ENCODE measurements around the gene PHACTR1.
"Not testable (repeated sequence)": the region's sequence is repeated elsewhere in the genome, so short reads cannot be mapped to it uniquely, and the experiment has no call there.

PHACTR1 gene

GRCh38 chr6:12750416-12750815, 33.8 kb downstream of the PHACTR1 start:
- FAIRE-seq = no peak
- no peak for DNase-seq (ENCODE audit: insufficient read length)
- TF ChIP-seq POLR2A (IDR thresholded peaks at IDR 0.05; ENCODE audit: low read depth, low read length) (no peak), TAF1 (IDR thresholded peaks at IDR 0.05; ENCODE audit: borderline replicate concordance, low read depth, low read length) (no peak)

- no peak for TF ChIP-seq POLR2A (IDR thresholded peaks at IDR 0.05; ENCODE audit: low read depth, low read length)
- TF ChIP-seq TAF1 (IDR thresholded peaks at IDR 0.05; ENCODE audit: borderline replicate concordance, low read depth, low read length) = no peak
- TF ChIP-seq POLR2AphosphoS5 (IDR thresholded peaks at IDR 0.05; ENCODE audit: low read depth, low read length) = no peak
- DNase-seq (ENCODE audit: insufficient read length) = peak; percentile 25
- FAIRE-seq = no peak
Observed at GRCh38 chr6:12751694-12752325, 35.2 kb downstream of the PHACTR1 start.

- no peak for TF ChIP-seq TAF1 (IDR thresholded peaks at IDR 0.05; ENCODE audit: borderline replicate concordance, low read depth, low read length)
- TF ChIP-seq POLR2A (IDR thresholded peaks at IDR 0.05; ENCODE audit: low read depth, low read length) = no peak
- no peak for TF ChIP-seq POLR2AphosphoS5 (IDR thresholded peaks at IDR 0.05; ENCODE audit: low read depth, low read length)
- FAIRE-seq (no peak), DNase-seq (ENCODE audit: insufficient read length) (no peak)
Observed at GRCh38 chr6:12753036-12753435, 36.5 kb downstream of the PHACTR1 start.

GRCh38 chr6:12760226-12760625, 43.7 kb downstream of the PHACTR1 start:
- FAIRE-seq = no peak
- TF ChIP-seq TAF1 (IDR thresholded peaks at IDR 0.05; ENCODE audit: borderline replicate concordance, low read depth, low read length) (no peak), POLR2A (IDR thresholded peaks at IDR 0.05; ENCODE audit: low read depth, low read length) (no peak), POLR2AphosphoS5 (IDR thresholded peaks at IDR 0.05; ENCODE audit: low read depth, low read length) (no peak)
- no peak for DNase-seq (ENCODE audit: insufficient read length)

GRCh38 chr6:12760911-12761310, 44.3 kb downstream of the PHACTR1 start:
- FAIRE-seq (no peak), DNase-seq (ENCODE audit: insufficient read length) (no peak)
- TF ChIP-seq TAF1 (IDR thresholded peaks at IDR 0.05; ENCODE audit: borderline replicate concordance, low read depth, low read length) (no peak), POLR2A (IDR thresholded peaks at IDR 0.05; ENCODE audit: low read depth, low read length) (no peak), POLR2AphosphoS5 (IDR thresholded peaks at IDR 0.05; ENCODE audit: low read depth, low read length) (no peak)

GRCh38 chr6:12761376-12762115, 45.0 kb downstream of the PHACTR1 start:
- TF ChIP-seq POLR2AphosphoS5 (IDR thresholded peaks at IDR 0.05; ENCODE audit: low read depth, low read length) (no peak), POLR2A (IDR thresholded peaks at IDR 0.05; ENCODE audit: low read depth, low read length) (no peak), TAF1 (IDR thresholded peaks at IDR 0.05; ENCODE audit: borderline replicate concordance, low read depth, low read length) (no peak)
- DNase-seq (ENCODE audit: insufficient read length) = no peak
- FAIRE-seq = no peak

- FAIRE-seq; DNase-seq (ENCODE audit: insufficient read length): not testable (repeated sequence)
Observed at GRCh38 chr6:12762731-12763434, 46.3 kb downstream of the PHACTR1 start.

GRCh38 chr6:12766365-12766764, 49.8 kb downstream of the PHACTR1 start:
- no peak for TF ChIP-seq TAF1 (IDR thresholded peaks at IDR 0.05; ENCODE audit: borderline replicate concordance, low read depth, low read length)
- no peak for TF ChIP-seq POLR2A (IDR thresholded peaks at IDR 0.05; ENCODE audit: low read depth, low read length)
- no peak for TF ChIP-seq POLR2AphosphoS5 (IDR thresholded peaks at IDR 0.05; ENCODE audit: low read depth, low read length)
- FAIRE-seq (no peak), DNase-seq (ENCODE audit: insufficient read length) (no peak)

GRCh38 chr6:12767016-12767415, 50.4 kb downstream of the PHACTR1 start:
- no peak for FAIRE-seq
- no peak for DNase-seq (ENCODE audit: insufficient read length)
- TF ChIP-seq POLR2A (IDR thresholded peaks at IDR 0.05; ENCODE audit: low read depth, low read length) = no peak

- DNase-seq (ENCODE audit: insufficient read length) = no peak
- FAIRE-seq = no peak
- no peak for TF ChIP-seq POLR2A (IDR thresholded peaks at IDR 0.05; ENCODE audit: low read depth, low read length)
- no peak for TF ChIP-seq TAF1 (IDR thresholded peaks at IDR 0.05; ENCODE audit: borderline replicate concordance, low read depth, low read length)
- no peak for TF ChIP-seq POLR2AphosphoS5 (IDR thresholded peaks at IDR 0.05; ENCODE audit: low read depth, low read length)
Observed at GRCh38 chr6:12769556-12770256, 53.1 kb downstream of the PHACTR1 start.

- TF ChIP-seq POLR2A (IDR thresholded peaks at IDR 0.05; ENCODE audit: low read depth, low read length) (no peak), TAF1 (IDR thresholded peaks at IDR 0.05; ENCODE audit: borderline replicate concordance, low read depth, low read length) (no peak), POLR2AphosphoS5 (IDR thresholded peaks at IDR 0.05; ENCODE audit: low read depth, low read length) (no peak)
- FAIRE-seq (no peak), DNase-seq (ENCODE audit: insufficient read length) (no peak)
Observed at GRCh38 chr6:12772416-12772815, 55.8 kb downstream of the PHACTR1 start.

All from GM12892 (cell line).